Karpas-422 (cell line): ENCODE data around the gene ANKHD1. TPM values are rescaled to one million over a fixed set of nuclear protein-coding genes. Genes with fewer than 3 reads are reported as not detected.
"Not testable (repeated sequence)": the region's sequence is repeated elsewhere in the genome, so short reads cannot be mapped to it uniquely, and the experiment has no call there.

Experiments
- DNase-seq: peaks from one replicate; pipeline ENCODE4 v3.0.0-alpha.2; 2015
- H2AFZ ChIP-seq: fragments of 200-600 bp; sonication (generic); 2 replicates; pipeline ENCODE4 v1.6.1; 2014; ENCODE audit warnings: antibody characterized with exemption, low read length, mixed read lengths
- H3K27ac ChIP-seq: fragments of 200-600 bp; sonication (generic); 2 replicates; pipeline ENCODE4 v1.5.1; 2014; ENCODE audit warnings: mild to moderate bottlenecking, low read length, moderate library complexity
- H3K27me3 ChIP-seq: fragments of 200-600 bp; sonication (generic); 2 replicates; pipeline ENCODE4 v1.6.1; 2014; ENCODE audit warnings: low read length, mixed read lengths
- H3K36me3 ChIP-seq: fragments of 200-600 bp; sonication (generic); 2 replicates; pipeline ENCODE4 v1.6.1; 2014; ENCODE audit warnings: low read length, mixed read lengths; ENCODE audit not compliant: insufficient read depth
- H3K4me1 ChIP-seq: fragments of 200-600 bp; sonication (generic); 2 replicates; pipeline ENCODE4 v1.6.1; 2014; ENCODE audit warnings: mild to moderate bottlenecking, low read length, mixed read lengths
- H3K4me2 ChIP-seq: fragments of 200-600 bp; sonication (generic); 2 replicates; pipeline ENCODE4 v1.6.1; 2014; ENCODE audit warnings: low read length, low read depth, mild to moderate bottlenecking; ENCODE audit not compliant: poor library complexity, severe bottlenecking
- H3K4me3 ChIP-seq: fragments of 200-600 bp; sonication (generic); 2 replicates; pipeline ENCODE4 v1.5.1; 2014; ENCODE audit warnings: mild to moderate bottlenecking, antibody characterized with exemption, low read length, mixed read lengths
- H3K79me2 ChIP-seq: fragments of 200-600 bp; sonication (generic); 2 replicates; pipeline ENCODE4 v1.6.1; 2014; ENCODE audit warnings: mild to moderate bottlenecking, low read length, mixed read lengths
- H3K9ac ChIP-seq: fragments of 200-600 bp; sonication (generic); 2 replicates; pipeline ENCODE4 v1.6.0; 2014; ENCODE audit warnings: low read length
- H3K9me2 ChIP-seq: fragments of 200-600 bp; sonication (generic), shearing (Covaris generic); replicated peaks from 2 replicates; pipeline ENCODE4 v1.6.0; 2014; ENCODE audit warnings: mild to moderate bottlenecking, low read length, moderate library complexity; ENCODE audit not compliant: insufficient read depth
- H3K9me3 ChIP-seq: fragments of 300-700, 200-600 bp; sonication (generic); 2 replicates; pipeline ENCODE4 v1.6.1; 2014; ENCODE audit warnings: low read length, mixed read lengths
- H4K20me1 ChIP-seq: fragments of 200-600 bp; sonication (generic); 2 replicates; pipeline ENCODE4 v1.6.1; 2014; ENCODE audit warnings: mild to moderate bottlenecking, antibody characterized with exemption, low read length, low read depth; ENCODE audit not compliant: insufficient read depth
- total RNA-seq: library from RNA; depleted of rRNA; stranded (reverse); fragments of >200 nt; shearing (Covaris generic); gene quantifications from 2 replicates; pipeline ENCODE4 v1.2.3, GENCODE V29; 2014; ENCODE audit warnings: low replicate concordance

Gene ANKHD1
- total RNA-seq, 1 experiment from 2014 or later = 110 TPM

DNA sequence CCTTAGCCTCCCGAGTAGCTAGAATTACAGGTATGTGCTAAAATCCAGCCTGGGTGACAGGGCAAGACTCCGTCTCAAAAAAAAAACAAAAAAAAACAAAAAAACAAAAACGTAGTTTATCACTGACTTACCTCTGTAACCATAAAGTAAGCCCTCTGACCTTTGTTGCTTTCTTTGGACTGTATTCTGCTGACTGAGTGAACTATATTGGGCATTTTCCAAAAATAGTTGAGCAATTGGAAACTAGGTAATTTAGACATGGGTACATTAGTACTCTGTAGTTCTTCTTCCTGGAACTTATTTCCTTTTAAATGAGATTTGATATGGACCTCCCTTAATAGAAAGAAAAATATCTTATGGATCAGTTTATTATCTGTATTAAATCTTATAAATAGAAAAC, 66.6 kb downstream of the ANKHD1 start:
- no peak overlapping the region for H3K9ac ChIP-seq
- H3K4me2 ChIP-seq = no peak overlapping the region
- no peak overlapping the region for H3K4me3 ChIP-seq
- peaks cover 33% of the 10 kb centered on the region for H3K36me3 ChIP-seq
- no peak overlapping the region for H3K27ac ChIP-seq
- no peaks in the 10 kb centered on the region for H3K9me3 ChIP-seq
- no peaks in the 10 kb centered on the region for H4K20me1 ChIP-seq
- peaks cover 69% of the 10 kb centered on the region for H3K79me2 ChIP-seq
- no peaks in the 10 kb centered on the region for H3K4me1 ChIP-seq
- no peaks in the 10 kb centered on the region for H3K9me2 ChIP-seq
- H3K27me3 ChIP-seq = no peaks in the 10 kb centered on the region
- H2AFZ ChIP-seq = no peak overlapping the region
- DNase-seq = no peak

DNA sequence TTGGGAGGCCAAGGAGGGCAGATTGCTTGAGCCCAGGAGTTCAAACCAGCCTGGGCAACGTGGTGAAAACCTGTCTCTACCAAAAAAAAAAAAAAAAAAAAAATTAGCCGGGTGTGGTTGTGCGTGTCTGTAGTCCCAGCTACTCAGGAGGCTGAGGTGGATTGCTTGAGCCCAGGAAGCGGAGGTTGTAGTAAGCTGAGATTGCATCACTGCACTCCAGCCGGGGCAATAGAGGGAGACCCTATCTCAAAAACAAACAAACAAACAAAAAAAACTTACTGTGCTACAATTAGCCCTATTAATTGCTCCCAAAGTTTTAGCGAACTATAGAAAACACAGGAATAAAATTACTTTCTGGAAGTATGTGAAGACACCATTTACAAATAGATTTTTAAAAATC, 67.6 kb downstream of the ANKHD1 start:
- Histone ChIP-seq H3K9me3 (no peaks in the 10 kb centered on the region), H3K36me3 (peaks cover 31% of the 10 kb centered on the region; the same call in 1 of the 2 replicates), H3K9ac (no peak overlapping the region), H3K79me2 (peaks cover 68% of the 10 kb centered on the region), H3K4me1 (no peaks in the 10 kb centered on the region), H3K4me3 (no peak overlapping the region), H2AFZ (no peak overlapping the region), H4K20me1 (no peaks in the 10 kb centered on the region), H3K27me3 (no peaks in the 10 kb centered on the region), H3K27ac (no peak overlapping the region), H3K9me2 (no peaks in the 10 kb centered on the region), H3K4me2 (no peak overlapping the region)
- DNase-seq = no peak

- no peak for DNase-seq
- Histone ChIP-seq H3K4me3 (no peak overlapping the region), H3K27me3 (no peaks in the 10 kb centered on the region), H3K9me2 (no peaks in the 10 kb centered on the region), H3K9ac (no peak overlapping the region), H3K27ac (no peak overlapping the region), H4K20me1 (no peaks in the 10 kb centered on the region), H3K4me1 (no peaks in the 10 kb centered on the region), H3K9me3 (no peaks in the 10 kb centered on the region), H3K79me2 (peaks cover 9% of the 10 kb centered on the region; the same call in 1 of the 2 replicates), H2AFZ (no peak overlapping the region), H3K4me2 (no peak overlapping the region), H3K36me3 (peaks cover 24% of the 10 kb centered on the region)
These were observed 78.8 kb downstream of the ANKHD1 start for GRCh38 chr5:140480310-140481014.

DNA sequence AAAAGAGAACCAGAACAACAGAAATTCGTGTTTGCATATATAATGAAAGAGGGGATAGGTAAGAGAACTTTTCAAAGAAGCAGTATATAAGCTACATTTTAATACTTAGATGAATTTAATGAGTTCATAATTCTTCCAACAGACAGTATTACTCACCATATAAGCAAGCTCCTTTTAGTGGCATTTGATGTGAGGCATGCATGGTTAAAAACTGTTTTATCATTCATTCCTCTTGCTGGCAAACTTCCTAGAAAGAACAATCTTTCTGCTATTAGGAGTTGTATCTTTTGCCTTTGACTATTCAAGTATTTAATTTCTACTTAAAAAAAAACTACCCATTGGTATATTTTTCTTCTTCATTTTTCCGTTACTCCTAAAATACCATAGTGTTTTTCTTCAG, 80.1 kb downstream of the ANKHD1 start:
- Histone ChIP-seq H3K79me2 (peaks cover 9% of the 10 kb centered on the region; the same call in 1 of the 2 replicates), H4K20me1 (no peaks in the 10 kb centered on the region), H3K36me3 (peaks cover 31% of the 10 kb centered on the region; the same call in 1 of the 2 replicates), H3K27me3 (no peaks in the 10 kb centered on the region), H3K4me1 (no peaks in the 10 kb centered on the region), H2AFZ (no peak overlapping the region), H3K9me3 (no peaks in the 10 kb centered on the region), H3K9me2 (no peaks in the 10 kb centered on the region), H3K9ac (no peak overlapping the region), H3K27ac (no peak overlapping the region), H3K4me3 (no peak overlapping the region), H3K4me2 (no peak overlapping the region)
- no peak for DNase-seq

DNA sequence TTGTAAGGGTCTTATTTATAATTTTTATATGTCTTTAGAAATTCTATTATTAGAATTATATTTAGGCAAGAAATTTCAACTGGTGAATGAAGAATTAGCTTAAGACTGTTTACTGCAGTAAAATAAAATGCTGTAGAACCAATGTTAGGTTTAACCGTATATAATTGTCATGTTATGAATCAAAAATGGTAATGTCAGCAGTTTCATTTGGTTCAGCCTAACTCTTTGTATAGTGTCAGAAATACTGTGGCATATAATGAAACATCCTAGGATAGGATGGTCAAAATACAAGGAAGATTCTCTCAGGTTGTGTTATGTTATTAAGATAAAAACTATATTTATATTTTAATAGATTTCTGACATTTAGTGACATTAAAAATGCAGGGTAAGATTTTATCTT, 81.4 kb downstream of the ANKHD1 start:
- Histone ChIP-seq H4K20me1 (no peaks in the 10 kb centered on the region), H3K27ac (no peak overlapping the region), H3K4me2 (no peak overlapping the region), H3K9me2 (no peaks in the 10 kb centered on the region), H3K36me3 (peaks cover 43% of the 10 kb centered on the region; the same call in 1 of the 2 replicates), H3K9ac (no peak overlapping the region), H3K4me3 (no peak overlapping the region), H3K79me2 (peaks cover 11% of the 10 kb centered on the region), H3K9me3 (no peaks in the 10 kb centered on the region), H3K27me3 (no peaks in the 10 kb centered on the region), H3K4me1 (no peaks in the 10 kb centered on the region), H2AFZ (no peak overlapping the region)
- no peak for DNase-seq

DNA sequence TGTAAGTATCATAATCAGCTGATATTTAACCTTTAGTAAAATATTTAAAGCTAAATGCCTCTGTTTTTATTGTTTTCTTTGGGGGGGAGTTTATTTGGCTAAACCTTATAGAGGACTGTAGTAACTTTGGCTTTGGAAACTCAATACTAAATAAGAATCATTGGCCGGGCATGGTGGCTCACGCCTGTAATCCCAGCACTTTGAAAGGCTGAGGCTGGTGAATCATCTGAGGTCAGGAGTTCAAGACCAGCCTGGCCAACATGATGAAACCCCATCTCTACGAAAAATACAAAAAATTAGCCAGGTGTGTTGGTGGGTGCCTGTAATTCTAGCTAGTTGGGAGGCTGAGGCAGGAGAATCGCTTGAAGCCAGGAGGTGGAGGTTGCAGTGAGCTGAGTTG, 86.5 kb downstream of the ANKHD1 start:
- not testable (repeated sequence) for H3K27ac ChIP-seq, H3K4me2 ChIP-seq, H3K27me3 ChIP-seq, DNase-seq, H2AFZ ChIP-seq, H4K20me1 ChIP-seq, H3K9me3 ChIP-seq, H3K4me1 ChIP-seq, H3K9ac ChIP-seq, H3K4me3 ChIP-seq, H3K9me2 ChIP-seq
- Histone ChIP-seq H3K79me2 (peaks cover 22% of the 10 kb centered on the region), H3K36me3 (peaks cover 57% of the 10 kb centered on the region)

DNA sequence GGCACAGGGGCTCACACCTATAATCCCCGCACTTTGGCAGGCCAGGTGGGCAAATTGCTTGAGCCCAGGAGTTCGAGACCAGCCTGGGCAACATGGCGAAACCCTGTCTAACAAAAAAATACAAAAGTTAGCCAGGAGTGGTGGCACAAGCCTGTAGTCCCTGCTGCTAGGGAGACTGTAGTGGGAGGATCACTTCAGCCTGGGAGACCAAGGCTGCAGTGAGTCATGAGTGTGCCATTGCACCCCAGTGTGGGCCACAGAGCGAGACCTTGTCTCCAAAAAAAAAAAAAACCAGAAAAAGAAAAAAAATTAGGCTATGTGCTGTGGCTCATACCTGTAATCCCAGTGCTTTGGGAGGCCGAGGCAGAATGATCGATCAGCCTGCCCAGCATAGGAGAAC, 87.3 kb downstream of the ANKHD1 start:
- Histone ChIP-seq H3K27me3 (no peaks in the 10 kb centered on the region), H3K9me2 (no peaks in the 10 kb centered on the region), H3K9ac (no peak overlapping the region), H2AFZ (no peak overlapping the region), H3K36me3 (peaks cover 54% of the 10 kb centered on the region), H4K20me1 (no peaks in the 10 kb centered on the region), H3K4me3 (no peak overlapping the region), H3K27ac (no peak overlapping the region), H3K4me2 (no peak overlapping the region), H3K79me2 (peaks cover 30% of the 10 kb centered on the region), H3K9me3 (no peaks in the 10 kb centered on the region), H3K4me1 (no peaks in the 10 kb centered on the region)
- DNase-seq = no peak

- Histone ChIP-seq H3K27ac (no peak overlapping the region), H3K9me3 (no peaks in the 10 kb centered on the region), H2AFZ (no peak overlapping the region), H3K4me2 (no peak overlapping the region), H3K4me1 (no peaks in the 10 kb centered on the region), H3K9ac (no peak overlapping the region), H3K9me2 (no peaks in the 10 kb centered on the region), H3K27me3 (no peaks in the 10 kb centered on the region), H3K36me3 (peaks cover 20% of the 10 kb centered on the region), H3K79me2 (peaks cover 51% of the 10 kb centered on the region), H4K20me1 (no peaks in the 10 kb centered on the region), H3K4me3 (no peak overlapping the region)
- DNase-seq = no peak
These were observed 96.3 kb downstream of the ANKHD1 start for GRCh38 chr5:140497897-140498296.
